ENCODE data around the gene CP. TPM values are rescaled to one million over a fixed set of nuclear protein-coding genes. Genes with fewer than 3 reads are reported as not detected.

Gene CP
- total RNA-seq, 2 experiments from 2014 or later: not detected

DNA sequence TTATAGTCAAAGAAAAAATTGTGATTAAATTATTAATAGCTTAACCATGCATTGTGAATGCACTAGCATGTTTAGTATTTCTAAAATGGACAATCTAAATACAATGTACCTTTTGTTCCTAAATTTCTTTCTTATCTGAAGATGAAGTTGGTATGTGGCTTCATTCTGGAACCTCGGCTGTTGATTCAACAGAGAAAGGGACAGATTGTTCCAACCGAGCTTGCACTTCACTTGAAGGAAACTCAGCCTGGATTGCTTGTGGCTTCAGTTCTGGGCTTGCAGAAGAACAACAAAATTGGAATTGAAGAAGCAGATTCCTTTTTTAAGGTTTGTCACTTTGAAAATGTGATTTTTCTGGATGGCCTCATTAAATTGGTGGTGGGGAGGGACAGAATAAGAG, 59.6 kb downstream of the CP start:
- DNase-seq (ENCODE audit: low spot score): no peak
- Histone ChIP-seq H3K4me3 (ENCODE audit: low read depth, low read length, poor library complexity, severe bottlenecking) (no peak overlapping the region), H3K9me2 (ENCODE audit: insufficient read depth, low read length) (no peaks in the 10 kb centered on the region), H3K27ac (ENCODE audit: low read depth, low read length, poor library complexity, severe bottlenecking) (no peak overlapping the region), H4K20me1 (ENCODE audit: insufficient read depth, low read length) (no peaks in the 10 kb centered on the region), H3K36me3 (ENCODE audit: insufficient read depth, low read length) (peaks cover 89% of the 10 kb centered on the region), H3K79me2 (ENCODE audit: insufficient read depth, low read depth, low read length) (no peaks in the 10 kb centered on the region), H3K4me2 (ENCODE audit: low read length) (no peak overlapping the region), H3K4me1 (ENCODE audit: insufficient read depth, low read length, poor library complexity, severe bottlenecking) (peaks cover 6% of the 10 kb centered on the region), H2AFZ (ENCODE audit: low read length) (no peak overlapping the region), H3K9me3 (ENCODE audit: low read length) (no peaks in the 10 kb centered on the region)
- BruUV-seq (replicated peaks): no TSS peak
- ChIA-PET POLR2A (interaction anchor here (0.9 to 1.9 kb wide), 3 partner anchors 16 to 118 kb away, joined by 3 to 6 read pairs (median 4); no protein-coding TSS in a partner anchor), CTCF (ENCODE audit: unreplicated experiment) (no interaction called here)
- intact Hi-C loops (cut with micrococcal nuclease; ENCODE audit: unreplicated experiment): no loop called here
- TF ChIP-seq CTCF (conservative IDR thresholded peaks at IDR 0.05; ENCODE audit: low read length) (no peak), EZH2phosphoT487 (IDR thresholded peaks at IDR 0.05; ENCODE audit: borderline replicate concordance, low read depth, low read length) (no peak)

GRCh38 chr3:149160754-149161300, 60.8 kb downstream of the CP start:
- intact Hi-C loops (cut with micrococcal nuclease; ENCODE audit: unreplicated experiment): no loop called here
- H3K36me3 ChIP-seq (ENCODE audit: insufficient read depth, low read length): peaks cover 89% of the 10 kb centered on the region
- BruUV-seq (replicated peaks): no TSS peak

More at GRCh38 chr3:149160754-149161300, 60.8 kb downstream of the CP start:
- Histone ChIP-seq H3K9me2 (ENCODE audit: insufficient read depth, low read length) (no peaks in the 10 kb centered on the region), H3K4me1 (ENCODE audit: insufficient read depth, low read length, poor library complexity, severe bottlenecking) (peaks cover 6% of the 10 kb centered on the region), H3K4me2 (ENCODE audit: low read length) (no peak overlapping the region), H3K79me2 (ENCODE audit: insufficient read depth, low read depth, low read length) (no peaks in the 10 kb centered on the region), H3K27ac (ENCODE audit: low read depth, low read length, poor library complexity, severe bottlenecking) (no peak overlapping the region), H2AFZ (ENCODE audit: low read length) (no peak overlapping the region), H3K4me3 (ENCODE audit: low read depth, low read length, poor library complexity, severe bottlenecking) (no peak overlapping the region), H3K9me3 (ENCODE audit: low read length) (no peaks in the 10 kb centered on the region), H4K20me1 (ENCODE audit: insufficient read depth, low read length) (no peaks in the 10 kb centered on the region)
- TF ChIP-seq EZH2phosphoT487 (IDR thresholded peaks at IDR 0.05; ENCODE audit: borderline replicate concordance, low read depth, low read length): no peak
- no peak for TF ChIP-seq CTCF (conservative IDR thresholded peaks at IDR 0.05; ENCODE audit: low read length)
- ChIA-PET POLR2A (interaction anchor here (0.7 to 1.9 kb wide), 3 partner anchors 8 to 30 kb away, joined by 3 to 6 read pairs (median 4); no protein-coding TSS in a partner anchor), CTCF (ENCODE audit: unreplicated experiment) (interaction anchor here (0.6 kb wide), 1 partner anchor 456 kb away, joined by 3 read pairs; no protein-coding TSS in a partner anchor)
- no peak for DNase-seq (ENCODE audit: low spot score)
